ENCODE data around the gene RBMX.
"Not testable (repeated sequence)": the region's sequence is repeated elsewhere in the genome, so short reads cannot be mapped to it uniquely, and the experiment has no call there.

GRCh38 chrX:136921438-136921837, 40.9 kb upstream of the RBMX start:
- not testable (repeated sequence) for TF ChIP-seq CTCF, POLR2A (IDR thresholded peaks at IDR 0.05)
